HG03354 (cell line): ENCODE data around the gene LILRB3.
"Not testable (repeated sequence)": the region's sequence is repeated elsewhere in the genome, so short reads cannot be mapped to it uniquely, and the experiment has no call there.

Experiments
- ATAC-seq: cut with Tn5 transposase; IDR thresholded peaks from one replicate; pipeline ENCODE4 v1.9.1; 2021; ENCODE audit warnings: mild to moderate bottlenecking; ENCODE audit not compliant: unreplicated experiment, poor library complexity, severe bottlenecking

Gene LILRB3

DNA sequence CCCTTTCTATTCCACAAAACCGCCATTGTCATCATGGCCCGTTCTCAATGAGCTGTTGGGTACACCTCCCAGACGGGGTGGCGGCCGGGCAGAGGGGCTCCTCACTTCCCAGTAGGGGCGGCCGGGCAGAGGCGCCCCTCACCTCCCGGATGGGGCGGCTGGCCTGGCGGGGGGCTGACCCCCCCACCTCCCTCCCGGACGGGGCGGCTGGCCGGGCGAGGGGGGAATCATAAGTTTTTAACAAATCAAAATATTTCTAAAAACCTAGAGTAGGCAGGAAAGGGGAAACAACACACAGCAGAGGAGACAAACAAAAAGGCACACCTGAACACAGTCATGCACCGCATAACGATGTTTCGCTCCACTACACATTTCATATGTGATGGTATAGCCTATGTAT lies 8.1 kb downstream of the LILRB3 start:
- ATAC-seq = not testable (repeated sequence)

DNA sequence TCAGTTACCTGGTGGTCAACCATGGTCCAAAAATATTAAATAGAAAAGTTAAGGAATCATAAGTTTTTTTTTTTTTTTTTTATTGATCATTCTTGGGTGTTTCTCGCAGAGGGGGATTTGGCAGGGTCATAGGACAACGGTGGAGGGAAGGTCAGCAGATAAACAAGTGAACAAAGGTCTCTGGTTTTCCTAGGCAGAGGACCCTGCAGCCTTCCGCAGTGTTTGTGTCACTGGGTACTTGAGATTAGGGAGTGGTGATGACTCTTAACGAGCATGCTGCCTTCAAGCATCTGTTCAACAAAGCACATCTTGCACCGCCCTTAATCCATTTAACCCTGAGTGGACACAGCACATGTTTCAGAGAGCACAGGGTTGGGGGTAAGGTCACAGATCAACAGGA lies 8.6 kb downstream of the LILRB3 start:
- ATAC-seq = not testable (repeated sequence)

DNA sequence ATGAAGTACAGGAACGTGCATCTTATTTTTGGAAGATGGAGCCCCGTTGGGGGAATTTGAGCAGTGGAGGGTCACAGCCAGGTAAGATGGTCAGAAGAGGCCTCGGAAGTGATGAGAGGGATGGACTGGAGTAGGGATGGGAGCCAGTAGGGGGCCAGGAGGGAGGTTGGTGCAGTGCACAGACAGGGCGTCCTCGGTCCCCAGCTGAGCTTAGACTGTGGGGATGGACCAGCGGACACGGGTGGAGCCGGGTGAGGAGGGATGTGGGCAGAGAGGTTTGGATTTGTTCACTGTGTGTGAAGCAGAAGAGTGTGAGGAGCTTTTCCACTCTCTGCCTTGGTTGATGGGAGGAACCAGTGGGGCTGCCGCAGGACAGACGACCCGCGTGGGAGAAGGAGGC lies 11.6 kb downstream of the LILRB3 start:
- no peak for ATAC-seq

DNA sequence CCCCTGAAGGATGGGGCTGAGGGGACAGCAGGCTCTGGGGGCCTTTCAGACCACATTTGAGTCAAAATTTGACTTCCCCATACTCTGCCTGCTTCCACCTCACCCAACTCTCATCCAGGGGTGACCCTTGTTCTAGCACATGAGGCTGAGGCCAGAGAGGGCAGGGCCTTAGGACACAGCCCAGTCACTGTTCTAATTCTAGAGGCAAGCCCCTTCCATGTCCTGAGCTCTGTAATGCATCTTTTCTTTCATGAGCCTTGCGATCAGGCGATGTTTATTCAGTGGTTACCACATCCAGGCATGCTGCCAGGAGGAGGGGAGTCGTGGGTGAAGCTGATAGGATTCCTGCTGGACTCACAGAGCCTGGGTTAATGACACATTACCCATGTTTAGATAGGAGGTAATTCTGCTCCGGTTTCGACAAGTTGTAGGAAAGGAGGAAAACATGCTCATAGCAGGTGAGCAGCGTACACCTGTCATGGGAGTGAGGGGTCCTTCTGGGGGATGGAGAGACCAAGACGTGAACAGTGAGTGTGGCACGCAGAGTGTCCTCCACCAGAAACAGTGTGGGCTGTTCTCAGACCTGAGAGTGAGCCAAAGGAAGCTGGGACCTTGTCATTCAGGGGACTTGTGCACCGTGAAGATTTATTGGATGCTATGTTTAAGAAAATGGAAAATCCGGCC lies 12.9 kb downstream of the LILRB3 start:
- ATAC-seq = no peak

DNA sequence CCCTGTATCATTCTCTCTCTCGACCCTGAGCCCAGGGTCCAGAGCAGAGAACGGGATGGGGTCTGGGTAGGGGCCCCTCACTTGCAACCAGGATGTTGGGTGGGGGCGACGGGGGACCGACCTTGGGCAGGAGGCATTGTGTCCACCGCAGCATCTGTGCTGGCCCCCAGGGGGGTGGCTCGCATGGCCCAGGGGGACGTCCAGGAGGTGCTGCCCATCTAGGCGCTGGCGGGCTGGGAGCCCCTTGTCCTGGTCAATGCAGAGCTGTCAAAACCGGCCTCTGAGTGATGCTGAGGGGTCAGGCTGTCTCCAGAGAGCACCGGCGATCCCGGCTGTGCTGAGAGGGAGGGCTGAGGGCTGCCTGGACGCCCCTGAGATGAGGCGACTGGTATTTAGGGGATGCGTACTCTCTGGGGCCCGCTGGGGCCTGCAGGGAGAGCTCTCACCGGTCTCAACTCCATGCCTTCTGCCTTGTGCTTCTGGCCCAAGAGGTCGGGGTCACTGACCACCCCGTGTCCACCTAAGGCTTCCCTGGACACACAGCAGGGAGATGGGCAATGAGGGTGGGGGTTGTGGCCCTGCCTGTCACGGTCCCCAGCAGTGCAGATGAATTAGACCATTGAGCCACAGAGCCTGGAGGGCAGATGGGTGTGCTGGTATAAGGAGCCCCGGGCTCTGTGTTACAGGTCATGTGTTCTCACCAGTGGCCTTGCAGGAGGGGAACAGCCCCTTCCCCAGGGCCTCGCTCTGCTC lies 13.6 kb downstream of the LILRB3 start:
- ATAC-seq = no peak

DNA sequence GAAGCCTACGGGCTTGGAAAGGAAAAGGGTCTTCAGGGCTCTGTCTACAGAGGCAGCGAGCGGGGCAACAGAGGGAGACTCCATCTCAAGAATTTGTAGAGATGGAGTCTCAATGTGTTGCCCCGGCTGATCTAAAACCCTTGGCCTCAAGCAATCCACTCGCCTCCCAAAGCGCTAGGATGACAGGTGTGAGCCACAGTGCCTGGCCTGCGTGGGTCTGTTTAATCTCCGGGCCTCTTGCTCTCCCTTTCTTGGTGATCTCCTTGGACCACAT lies 14.1 kb downstream of the LILRB3 start:
- ATAC-seq = no peak

DNA sequence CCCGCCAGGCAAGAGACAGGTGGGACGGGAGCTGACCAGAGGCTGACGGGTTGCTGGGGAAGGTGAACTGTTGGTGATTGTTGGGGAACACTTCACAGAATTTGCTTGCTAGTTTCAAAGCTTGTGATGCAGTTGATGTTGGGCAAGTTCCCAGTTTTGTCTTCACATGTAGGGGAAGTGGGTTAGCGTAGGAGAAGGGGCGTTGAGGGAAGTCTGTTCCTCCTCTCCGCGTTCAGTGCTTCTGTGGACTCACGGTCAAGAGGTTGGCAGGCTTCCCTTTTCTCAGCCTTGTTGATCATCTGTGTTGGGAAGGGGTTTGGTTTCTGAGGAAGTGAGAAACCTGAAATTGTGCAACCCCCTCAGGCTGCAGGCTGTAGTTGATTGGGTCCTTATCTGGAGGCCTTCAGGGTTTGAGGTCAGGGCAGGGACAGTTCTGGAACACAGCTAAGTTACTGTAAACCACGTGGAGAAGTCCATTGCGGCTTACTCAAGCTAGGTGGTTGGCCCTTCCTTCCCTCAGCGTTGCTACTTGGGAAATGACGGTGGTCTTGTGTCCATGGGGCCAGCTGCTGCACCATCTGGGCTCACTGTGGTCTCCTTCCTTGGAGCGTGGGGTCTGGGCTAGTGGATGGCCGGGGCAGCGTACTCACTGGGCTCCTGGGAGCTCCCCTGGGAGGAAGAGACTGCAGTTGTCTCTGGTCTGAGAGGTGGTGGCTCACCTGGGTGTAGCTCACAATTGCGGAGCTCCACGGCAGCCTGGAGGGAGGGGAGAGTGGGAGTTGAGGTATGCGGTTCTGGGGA lies 14.6 kb downstream of the LILRB3 start:
- ATAC-seq = no peak

DNA sequence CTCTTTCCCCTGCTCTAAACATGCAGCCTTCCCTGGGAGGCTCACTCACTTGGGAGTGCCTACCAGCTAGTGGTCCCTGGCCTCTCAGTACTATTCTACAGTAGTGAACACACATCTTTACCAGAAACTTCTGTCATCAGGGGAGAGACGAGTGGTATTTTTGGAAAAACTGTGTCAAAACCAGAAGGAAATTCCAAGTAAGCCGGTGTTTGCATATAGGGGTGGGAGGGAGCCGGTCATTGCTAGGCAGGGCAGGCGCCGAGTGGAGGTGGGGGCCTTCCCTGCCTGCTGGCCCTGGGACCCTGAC lies 15.2 kb downstream of the LILRB3 start:
- ATAC-seq = no peak

DNA sequence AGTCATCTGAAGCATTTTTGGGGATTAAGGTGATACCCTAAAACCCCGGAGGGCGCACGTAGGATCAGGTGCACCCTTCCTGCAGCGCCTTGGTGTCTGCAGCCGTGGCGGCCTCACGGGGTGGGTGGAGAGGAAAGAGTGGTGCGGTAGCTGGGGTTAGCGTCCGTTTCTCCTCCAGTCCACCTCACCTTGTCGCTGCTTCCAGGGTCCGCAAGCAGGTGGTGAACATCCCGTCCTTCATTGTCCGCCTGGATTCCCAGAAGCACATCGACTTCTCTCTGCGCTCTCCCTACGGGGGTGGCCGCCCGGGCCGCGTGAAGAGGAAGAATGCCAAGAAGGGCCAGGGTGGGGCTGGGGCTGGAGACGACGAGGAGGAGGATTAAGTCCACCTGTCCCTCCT lies 15.6 kb downstream of the LILRB3 start:
- ATAC-seq = not testable (repeated sequence)

DNA sequence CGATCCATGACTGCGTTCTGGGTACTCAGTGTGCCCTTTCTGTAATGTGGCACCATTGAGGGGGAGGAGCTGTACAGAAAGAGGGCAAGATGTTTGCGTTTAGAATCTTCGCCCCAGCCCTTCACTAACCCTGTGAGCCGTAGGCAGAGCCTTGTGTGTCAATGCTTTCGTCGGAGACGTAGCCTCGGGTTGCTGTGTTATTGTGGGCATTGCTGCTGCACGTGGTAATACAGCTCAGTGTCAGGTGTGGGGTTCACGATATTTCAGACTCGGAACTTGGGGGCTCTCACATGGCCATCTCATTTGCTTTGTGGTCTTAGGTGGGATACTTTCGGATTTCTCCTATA lies 16.0 kb downstream of the LILRB3 start:
- ATAC-seq = no peak

DNA sequence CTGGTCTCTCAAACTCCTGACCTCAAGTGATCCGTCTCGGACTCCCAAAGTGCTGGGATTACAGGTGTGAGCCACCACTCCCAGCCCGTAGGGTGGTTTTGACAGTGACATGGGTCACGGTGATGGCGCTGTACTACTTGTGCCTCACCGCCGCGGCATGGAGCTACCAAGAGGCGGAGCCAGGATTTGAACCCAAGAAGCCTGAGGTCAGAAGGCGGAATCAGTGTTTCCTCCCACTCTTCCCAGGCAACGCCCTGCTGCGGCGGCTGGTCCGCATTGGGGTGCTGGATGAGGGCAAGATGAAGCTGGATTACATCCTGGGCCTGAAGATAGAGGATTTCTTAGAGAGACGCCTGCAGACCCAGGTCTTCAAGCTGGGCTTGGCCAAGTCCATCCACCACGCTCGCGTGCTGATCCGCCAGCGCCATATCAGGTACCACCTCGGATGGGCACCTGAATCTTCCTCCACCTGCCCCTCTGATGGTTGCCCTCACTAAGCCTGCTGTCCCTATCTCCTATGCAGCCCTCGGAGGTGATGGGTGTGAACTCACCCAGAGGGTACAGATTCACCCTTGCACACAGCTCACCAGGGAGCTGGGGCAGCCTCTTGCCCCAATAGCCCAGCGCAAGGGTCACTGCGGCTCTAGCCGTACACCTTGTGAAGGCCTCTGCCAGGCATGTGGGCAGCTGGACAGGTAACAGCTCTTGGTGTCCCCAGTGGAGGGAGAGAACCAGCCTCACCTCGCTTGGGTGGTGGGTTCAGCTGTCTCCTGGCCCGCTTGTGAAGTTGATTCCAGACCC lies 16.6 kb downstream of the LILRB3 start:
- ATAC-seq = no peak

DNA sequence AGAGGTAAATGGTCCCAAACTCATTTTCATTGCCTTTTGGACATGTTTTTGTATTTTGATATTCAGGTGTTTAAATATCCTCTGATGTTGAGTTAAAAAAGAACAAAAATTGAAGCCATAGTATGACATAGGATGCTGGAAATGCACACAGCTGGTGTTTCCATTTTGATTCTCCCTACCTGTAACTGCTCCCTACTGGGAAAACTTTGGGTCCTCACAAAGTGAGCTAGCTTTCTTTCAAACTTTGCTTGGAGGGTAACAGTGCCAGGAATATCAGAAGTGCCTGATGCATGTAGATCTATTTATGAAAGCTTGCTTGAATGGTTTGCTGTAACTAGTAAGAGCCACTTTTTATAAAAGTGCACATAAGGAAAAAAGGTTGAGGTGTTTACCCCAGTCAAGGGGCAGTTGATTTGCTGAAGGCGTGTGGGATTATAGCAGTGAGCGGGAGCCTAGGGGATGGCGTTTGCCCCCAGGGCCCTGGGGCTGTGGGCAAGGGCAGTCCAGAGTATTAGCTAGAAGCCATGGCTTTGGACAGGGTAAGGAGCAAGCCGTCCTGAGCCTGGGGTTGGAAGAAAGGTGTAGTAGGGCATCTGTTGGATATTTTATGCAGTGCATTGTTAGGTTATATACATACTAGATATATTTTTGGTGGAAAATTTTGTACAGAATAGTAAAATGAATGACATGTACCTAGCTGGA lies 17.9 kb downstream of the LILRB3 start:
- ATAC-seq = no peak

DNA sequence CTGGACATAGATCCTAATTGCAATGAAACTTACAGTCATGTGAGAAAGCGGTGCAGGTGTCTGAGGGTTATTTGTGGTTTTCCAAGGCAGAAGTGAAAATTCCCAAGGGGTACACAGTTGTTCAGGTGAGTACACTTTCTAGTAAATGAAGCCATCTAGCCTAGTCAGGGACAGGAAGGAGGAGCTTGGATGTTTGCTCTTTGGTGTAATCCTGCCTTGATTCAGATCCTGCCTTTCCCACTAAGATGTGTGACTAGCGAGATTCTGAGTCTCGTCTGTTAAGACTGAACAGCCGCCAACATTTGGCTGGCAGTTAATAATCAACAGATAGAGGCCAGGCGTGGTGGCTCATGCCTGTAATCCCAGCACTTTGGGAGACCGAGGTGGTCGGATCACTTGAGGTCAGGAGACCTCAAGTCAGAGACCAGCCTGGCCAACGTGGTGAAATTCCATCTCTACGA lies 19.6 kb downstream of the LILRB3 start:
- ATAC-seq = no peak

DNA sequence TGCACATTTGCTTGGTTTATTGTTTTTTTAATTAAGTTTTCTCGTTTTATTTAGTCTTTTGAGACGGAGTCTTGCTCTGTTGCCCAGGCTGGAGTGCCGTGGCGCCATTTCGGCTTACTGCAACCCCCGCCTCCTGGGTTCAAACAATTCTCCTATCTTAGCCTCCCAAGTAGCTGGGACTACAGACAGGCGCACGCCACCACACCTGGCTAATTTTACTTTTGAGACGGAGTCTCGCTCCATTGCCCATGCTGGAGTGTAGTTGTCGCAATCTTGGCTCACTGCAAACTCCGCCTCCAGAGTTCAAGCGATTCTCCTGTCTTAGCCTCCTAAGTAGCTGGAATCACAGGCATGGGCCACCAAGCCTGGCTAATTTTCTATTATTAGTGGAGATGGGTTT lies 20.8 kb downstream of the LILRB3 start:
- ATAC-seq = no peak

DNA sequence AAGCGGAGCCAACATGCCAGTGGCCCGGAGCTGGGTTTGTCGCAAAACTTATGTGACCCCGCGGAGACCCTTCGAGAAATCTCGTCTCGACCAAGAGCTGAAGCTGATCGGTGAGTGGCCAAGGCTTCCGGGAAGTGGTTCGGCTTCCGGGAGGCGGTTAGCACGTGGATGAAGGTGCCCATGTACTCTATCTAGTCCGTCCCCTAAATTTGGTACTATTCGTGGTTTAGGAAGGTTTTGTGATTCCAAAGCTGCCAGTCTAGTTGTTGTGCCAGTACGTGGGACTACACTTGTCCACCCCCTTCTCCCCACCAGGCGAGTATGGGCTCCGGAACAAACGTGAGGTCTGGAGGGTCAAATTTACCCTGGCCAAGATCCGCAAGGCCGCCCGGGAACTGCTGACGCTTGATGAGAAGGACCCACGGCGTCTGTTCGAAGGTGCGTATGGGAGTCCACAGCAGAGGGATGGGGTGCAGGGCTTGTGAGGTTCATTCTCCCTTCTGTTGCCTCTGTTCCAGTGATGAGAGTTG lies 21.6 kb downstream of the LILRB3 start:
- ATAC-seq = no peak

DNA sequence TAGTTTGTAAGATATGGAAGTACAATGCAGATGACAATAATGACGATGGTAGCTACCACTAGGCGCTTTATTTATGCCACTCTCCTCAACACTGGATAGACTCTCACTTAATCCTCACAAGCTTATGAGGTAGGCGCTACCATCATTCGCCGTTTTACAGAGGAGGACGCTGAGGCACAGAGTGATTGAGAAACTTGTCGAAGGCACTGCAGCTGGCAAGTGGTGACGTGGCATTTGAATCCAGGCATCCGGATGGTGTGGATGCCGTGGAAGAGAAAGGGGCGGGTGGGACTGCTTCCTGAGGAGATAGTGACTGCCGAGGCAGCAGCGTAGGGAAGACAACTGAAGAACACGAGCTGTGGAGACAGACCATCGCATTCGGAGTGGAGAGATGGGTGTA lies 23.4 kb downstream of the LILRB3 start:
- no peak for ATAC-seq

DNA sequence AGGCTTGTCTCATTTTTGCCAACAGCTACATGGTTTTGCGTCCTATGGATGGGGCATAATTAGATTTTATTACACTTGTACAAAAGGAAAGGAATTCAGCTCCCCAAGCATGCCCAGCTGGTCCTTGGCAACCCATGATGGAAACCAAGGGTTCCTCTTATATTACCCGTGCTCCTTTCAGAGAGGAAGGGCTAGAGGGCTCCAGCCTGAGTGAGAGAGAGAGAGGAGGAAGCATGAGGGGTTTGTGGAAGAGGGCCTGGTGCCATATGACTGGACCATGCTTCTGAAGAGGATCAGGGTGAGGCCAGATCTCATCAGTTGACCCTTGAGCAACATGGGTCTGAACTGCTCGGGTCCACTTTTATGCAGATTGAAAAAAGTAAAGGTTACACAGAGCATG lies 25.7 kb downstream of the LILRB3 start:
- ATAC-seq = no peak

DNA sequence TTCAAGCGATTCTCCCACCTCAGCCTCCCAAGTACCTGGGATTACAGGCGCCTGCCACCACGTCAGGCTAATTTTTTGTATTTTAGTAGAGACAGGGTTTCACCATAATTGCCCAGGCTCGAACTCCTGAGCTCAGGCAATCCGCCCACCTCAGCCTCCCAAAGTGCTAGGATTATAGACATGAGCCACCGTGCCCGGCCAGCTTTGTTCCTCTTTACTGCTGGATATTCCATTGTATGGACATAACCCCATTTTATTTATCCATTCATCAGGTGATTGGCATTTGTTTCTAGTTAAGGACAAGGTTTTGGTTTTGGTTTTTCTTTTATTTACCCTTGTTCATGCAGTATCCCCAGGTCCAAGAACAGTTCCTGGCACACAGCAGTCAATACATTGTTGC lies 26.3 kb downstream of the LILRB3 start:
- ATAC-seq = no peak

DNA sequence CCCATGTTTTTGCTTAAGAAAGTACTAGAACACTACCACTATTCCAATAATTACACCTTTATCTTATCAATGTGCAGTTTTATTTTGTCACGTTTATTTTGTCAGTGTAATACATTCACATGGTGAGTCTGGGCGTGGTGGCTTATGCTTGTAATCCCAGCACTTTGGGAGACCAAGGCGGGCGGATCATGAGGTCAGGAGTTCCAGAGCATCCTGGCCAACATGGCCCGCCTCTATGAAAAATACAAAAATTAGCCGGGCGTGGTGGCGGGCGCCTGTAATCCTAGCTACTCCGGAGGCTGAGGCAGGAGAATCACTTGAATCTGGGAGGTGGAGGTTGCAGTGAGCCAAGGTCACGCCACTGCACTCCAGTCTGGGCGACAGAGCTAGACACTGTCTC lies 28.3 kb downstream of the LILRB3 start:
- not testable (repeated sequence) for ATAC-seq

DNA sequence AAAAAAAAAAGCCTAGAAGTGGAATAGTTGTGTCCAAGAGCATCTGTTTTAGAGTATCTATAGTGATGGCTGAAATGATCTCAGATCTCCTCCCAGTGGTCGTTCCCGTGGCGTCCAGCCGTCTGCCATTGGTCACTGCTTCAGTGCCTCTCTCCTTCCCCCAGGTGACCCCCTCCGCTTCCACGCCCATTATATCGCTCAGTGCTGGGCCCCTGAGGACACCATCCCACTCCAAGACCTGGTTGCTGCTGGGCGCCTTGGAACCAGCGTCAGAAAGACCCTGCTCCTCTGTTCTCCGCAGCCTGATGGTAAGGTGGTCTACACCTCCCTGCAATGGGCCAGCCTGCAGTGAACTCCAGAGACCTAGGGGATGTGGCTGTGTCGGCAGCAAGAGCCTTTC lies 29.8 kb downstream of the LILRB3 start:
- ATAC-seq = no peak
